Measurements from ENCODE around the gene SP5.

DNA sequence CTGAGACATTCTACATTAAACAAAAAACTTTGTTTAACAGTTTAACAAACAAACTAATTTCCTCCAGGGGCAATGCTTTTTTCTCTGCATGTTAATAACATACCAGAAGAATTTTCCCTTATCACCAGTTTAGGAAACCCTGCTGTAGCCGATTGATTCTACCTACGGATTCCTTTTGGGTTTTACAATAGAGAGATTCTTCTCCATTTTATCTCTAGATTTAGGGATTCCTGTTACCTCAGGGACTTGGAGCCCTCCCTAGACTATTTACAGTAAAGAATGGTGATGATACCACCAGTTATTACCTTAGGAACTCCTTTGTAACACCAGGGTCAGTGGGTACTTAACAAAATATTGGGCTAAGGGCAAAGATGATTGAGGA is 49.7 kb downstream of the SP5 start:
- no peak for TF ChIP-seq EZH2 (IDR thresholded peaks at IDR 0.05; ENCODE audit: insufficient read depth, poor library complexity, severe bottlenecking)
- no peak for TF ChIP-seq EZH2phosphoT487 (IDR thresholded peaks at IDR 0.05; ENCODE audit: insufficient read depth, low read depth)

Data from GM23248 (cell line).